Measurements from ENCODE around the gene MATN3.

- TF ChIP-seq CTCF (IDR thresholded peaks at IDR 0.05; ENCODE audit: poor library complexity) (no peak), EZH2 (IDR thresholded peaks at IDR 0.05; ENCODE audit: borderline replicate concordance) (no peak), EZH2phosphoT487 (IDR thresholded peaks at IDR 0.05; ENCODE audit: low read depth, severe bottlenecking, unreplicated experiment) (no peak)
These were observed 22.6 kb downstream of the MATN3 start, which contains the start of gene WDR35 for GRCh38 chr2:19989667-19990415.

All from hepatocyte (in vitro differentiated cells).